Right lobe of liver (tissue), 6 donors: Measurements from ENCODE around the gene VKORC1. TPM values are rescaled to one million over a fixed set of nuclear protein-coding genes. Genes with fewer than 3 reads are reported as not detected.
A peak's percentile ranks its signal among the peaks of the same experiment; 100 is the strongest.

Experiments used
- ATAC-seq, 4 donors: fragments of 200-7000 bp; cut with Tn5 transposase; one replicate each; pipeline ENCODE4 v1.9.1; 2020; ENCODE audit warnings: mild to moderate bottlenecking in 4 of 4, moderate library complexity in 4 of 4
- DNase-seq, 3 donors: peaks; one replicate each; pipeline ENCODE4 v3.0.0-alpha.2; 2020
- H3K27ac ChIP-seq, 3 donors: fragments of 200-600 bp; one replicate each; pipeline ENCODE4 v1.8.0; 2022
- H3K27me3 ChIP-seq, 2 donors: fragments of 200-600 bp; one replicate each; pipeline ENCODE4 v1.8.0; 2022
- H3K36me3 ChIP-seq, 4 donors: fragments of 200-600 bp; sonication (generic) in 1 of 4; one replicate each; pipeline versions ENCODE4 v1.5.1 to v1.8.0; 2017 to 2022; ENCODE audit warnings: control low read depth in 1 of 4
- H3K4me1 ChIP-seq, 4 donors: fragments of 200-600 bp; sonication (generic) in 1 of 4; one replicate each; pipeline versions ENCODE4 v1.5.1 to v1.8.0; 2017 to 2022; ENCODE audit warnings: control low read depth in 1 of 4
- H3K4me3 ChIP-seq, 3 donors: fragments of 200-600 bp; one replicate each; pipeline ENCODE4 v1.8.0; 2022
- H3K9me3 ChIP-seq, 4 donors: fragments of 200-600 bp; sonication (generic) in 1 of 4; one replicate each; pipeline versions ENCODE4 v1.5.1 to v1.8.0; 2017 to 2022; ENCODE audit warnings: control low read depth in 1 of 4
- CTCF ChIP-seq, 4 donors: fragments of 200-600 bp in 3 of 4; fragments of 450-650 bp in 1 of 4; IDR thresholded peaks; one replicate each; pipeline versions ENCODE4 v1.5.1 to v1.8.0; 2016 to 2022; ENCODE audit warnings: antibody characterized with exemption in 4 of 4, mild to moderate bottlenecking in 2 of 4
- POLR2A ChIP-seq: fragments of 450-650 bp; IDR thresholded peaks from one replicate; pipeline ENCODE4 v1.6.1; 2017; ENCODE audit warnings: antibody characterized with exemption, mild to moderate bottlenecking
- WGBS: methylation state at CpG from one replicate; pipeline ENCODE4 v1.1.6; 2018; ENCODE audit warnings: low coverage, low lambda C conversion rate; ENCODE audit not compliant: insufficient coverage; ENCODE audit errors: missing lambda C conversion rate; 5-methylcytosine and 5-hydroxymethylcytosine counted together
- intact Hi-C, 2 donors: fragments of 100-400 bp; cut with DNase I; formaldehyde crosslinking; loops; one replicate each; pipeline versions ENCODE4 v1.11.2 to v1.14.1; 2022
- total RNA-seq, 6 experiments: library from RNA; depleted of rRNA in 2 of 6; stranded (reverse); fragments of >200 nt in 2 of 6; fragmentation: NEBNext Ultra II Directional in 3 of 6; extraction: Animal tissue kit (Norgen Biotek cat#: 25700) in 3 of 6; gene quantifications; one replicate each; pipeline versions ENCODE4 v1.1.0 to v1.2.4, GENCODE V29; 2016 to 2023
- donor health status: DM: no; HTN: yes; CAD: no.
- donor health status: DM: no; HTN: no; CAD: no.
- donor health status: DM: no; HTN: no; CAD: no.
- donor health status: DM: no; HTN: yes; CAD: no.
- donor health status: DM: no; HTN: yes; CAD: no.

Gene VKORC1
- total RNA-seq, 6 experiments from 2014 or later = 102 to 297 (median 199) TPM

DNA sequence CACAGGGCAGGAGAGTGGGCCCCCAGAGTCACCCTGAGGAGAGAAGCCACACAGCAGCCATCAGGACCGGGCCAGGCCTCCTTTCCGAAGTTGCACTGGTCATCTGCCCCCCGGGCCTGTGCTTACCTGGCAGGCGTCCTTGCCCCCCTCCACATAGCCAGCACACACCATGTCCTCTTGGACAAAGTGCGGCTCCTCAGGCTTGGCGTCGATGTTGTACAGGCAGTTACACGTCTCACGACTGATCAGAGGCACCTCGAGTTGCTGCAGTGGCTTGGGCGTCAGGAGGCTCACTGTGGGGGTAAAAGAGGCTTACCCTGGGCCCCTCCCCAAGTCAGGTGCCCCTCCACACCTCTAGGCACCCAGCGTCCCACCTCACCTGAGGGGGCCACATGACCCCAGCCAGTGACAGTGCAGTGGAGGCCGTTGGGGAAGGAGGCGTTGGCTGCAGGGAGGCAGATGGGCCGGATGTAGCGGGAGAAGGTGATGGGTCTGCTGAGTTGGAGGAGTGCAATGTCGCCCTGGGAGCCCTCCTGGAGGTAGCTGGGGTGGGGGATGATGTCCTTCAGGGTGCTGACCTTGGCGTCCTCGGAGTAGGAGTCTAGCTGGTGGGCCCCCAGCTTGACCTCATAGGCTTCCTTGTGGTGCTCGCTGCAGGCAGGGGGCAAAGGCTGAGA lies 37.8 kb upstream of the VKORC1 start:
- H3K4me3 ChIP-seq = no peak overlapping the region
- DNase-seq (no peak), ATAC-seq (no peak)
- intact Hi-C loops = no loop called here
- no peaks in the 10 kb centered on the region for H3K9me3 ChIP-seq
- TF ChIP-seq POLR2A (no peak), CTCF (IDR thresholded peaks at IDR 0.05) (no peak)
- peaks cover 0 to 2% (median 0%) of the 10 kb centered on the region in 4 donors for H3K4me1 ChIP-seq
- H3K27ac ChIP-seq = no peak overlapping the region
- H3K36me3 ChIP-seq = peaks cover 0 to 19% (median 0%) of the 10 kb centered on the region in 4 donors
- WGBS = no CpG with 5 or more reads among the region's 20 CpGs
- no peaks in the 10 kb centered on the region for H3K27me3 ChIP-seq

DNA sequence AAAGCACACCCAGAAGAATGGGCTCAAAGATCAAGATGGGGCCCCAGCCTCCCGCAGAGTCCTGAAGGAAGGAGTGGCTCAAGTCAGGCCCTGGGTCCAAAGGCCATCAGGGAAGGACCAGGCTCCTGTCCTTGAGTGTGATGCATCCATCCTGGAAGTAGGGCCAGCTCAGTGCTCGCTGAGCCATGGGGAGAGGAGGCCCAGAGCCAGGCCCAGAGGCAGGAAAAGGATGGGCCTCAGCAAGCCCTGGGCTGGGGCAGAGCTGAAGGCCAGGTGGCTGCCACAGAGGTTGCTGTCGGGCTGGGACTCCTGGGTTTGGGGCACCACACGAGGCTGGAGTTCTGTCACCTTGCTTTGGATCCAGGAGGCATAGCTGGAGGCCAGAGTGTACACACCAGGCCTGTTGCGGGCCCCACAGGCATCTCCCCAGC lies 37.3 kb upstream of the VKORC1 start:
- no peak for DNase-seq
- ATAC-seq = no peak
- peaks cover 0 to 25% (median 3%) of the 10 kb centered on the region in 4 donors for H3K36me3 ChIP-seq
- no peak overlapping the region for H3K27ac ChIP-seq
- H3K4me3 ChIP-seq = no peak overlapping the region
- no peaks in the 10 kb centered on the region for H3K27me3 ChIP-seq
- intact Hi-C loops = no loop called here
- peaks cover 0 to 2% (median 0%) of the 10 kb centered on the region in 4 donors for H3K4me1 ChIP-seq
- whole genome bisulfite sequencing = no CpG with 5 or more reads among the region's 5 CpGs
- no peaks in the 10 kb centered on the region for H3K9me3 ChIP-seq
- TF ChIP-seq CTCF (IDR thresholded peaks at IDR 0.05) (no peak), POLR2A (no peak)

GRCh38 chr16:31131416-31131815 lies 36.8 kb upstream of the VKORC1 start:
- DNase-seq (no peak), ATAC-seq (no peak)
- H3K27ac ChIP-seq = no peak overlapping the region
- H3K27me3 ChIP-seq = no peaks in the 10 kb centered on the region
- intact Hi-C loops = no loop called here
- peaks cover 0 to 2% (median 0%) of the 10 kb centered on the region in 4 donors for H3K4me1 ChIP-seq
- TF ChIP-seq POLR2A (no peak), CTCF (IDR thresholded peaks at IDR 0.05) (no peak)
- 97% methylated on average over 11 of the region's 11 CpGs for WGBS
- H3K4me3 ChIP-seq = no peak overlapping the region
- no peaks in the 10 kb centered on the region for H3K9me3 ChIP-seq
- H3K36me3 ChIP-seq = peaks cover 0 to 27% (median 3%) of the 10 kb centered on the region in 4 donors

GRCh38 chr16:31130899-31131298 lies 36.3 kb upstream of the VKORC1 start:
- TF ChIP-seq POLR2A (no peak), CTCF (IDR thresholded peaks at IDR 0.05) (no peak)
- Histone ChIP-seq H3K4me3 (no peak overlapping the region), H3K36me3 (peaks cover 0 to 27% (median 3%) of the 10 kb centered on the region in 4 donors), H3K27ac (no peak overlapping the region), H3K27me3 (no peaks in the 10 kb centered on the region), H3K4me1 (peaks cover 0 to 2% (median 0%) of the 10 kb centered on the region in 4 donors), H3K9me3 (no peaks in the 10 kb centered on the region)
- intact Hi-C loops = no loop called here
- WGBS = no CpG with 5 or more reads among the region's 6 CpGs
- ATAC-seq (peak in 1 of 4 donors; percentile 19), DNase-seq (no peak)
